Inflammatory macrophage treated with lipopolysaccharide for 4 hours (primary cell): ENCODE results near the gene PDXDC1.
A peak's percentile ranks its signal among the peaks of the same experiment; 100 is the strongest.
"Not testable (repeated sequence)": the region's sequence is repeated elsewhere in the genome, so short reads cannot be mapped to it uniquely, and the experiment has no call there.

Experiments used
- DNase-seq: peaks from one replicate; pipeline ENCODE4 v3.0.0-alpha.2; 2020

PDXDC1 gene

DNA sequence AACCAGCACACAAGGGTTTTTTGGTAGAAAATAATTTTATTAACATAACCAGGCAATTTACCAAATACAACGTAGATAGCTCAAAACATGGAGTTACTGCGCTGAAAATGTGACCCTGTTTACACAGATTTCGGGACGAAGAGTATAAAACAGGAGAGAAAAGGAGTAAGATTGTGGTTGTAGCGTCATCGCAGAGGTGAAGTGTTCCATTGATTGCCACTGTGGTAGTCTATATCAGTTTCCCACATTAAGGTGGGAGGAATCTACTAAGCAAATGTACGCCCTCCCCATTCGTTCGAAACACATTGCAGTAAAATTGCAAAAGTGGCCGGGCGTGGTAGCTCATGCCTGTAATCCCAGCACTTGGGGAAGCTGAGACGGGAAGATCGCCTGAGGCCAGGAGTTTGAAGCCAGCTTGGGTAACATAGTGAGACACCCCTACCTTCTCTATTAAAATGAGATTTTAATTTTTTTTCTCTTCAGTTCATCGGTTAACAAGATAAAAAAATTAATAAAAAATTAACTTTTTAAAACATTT, 972 bp upstream of the PDXDC1 start:
- not testable (repeated sequence) for DNase-seq

DNA sequence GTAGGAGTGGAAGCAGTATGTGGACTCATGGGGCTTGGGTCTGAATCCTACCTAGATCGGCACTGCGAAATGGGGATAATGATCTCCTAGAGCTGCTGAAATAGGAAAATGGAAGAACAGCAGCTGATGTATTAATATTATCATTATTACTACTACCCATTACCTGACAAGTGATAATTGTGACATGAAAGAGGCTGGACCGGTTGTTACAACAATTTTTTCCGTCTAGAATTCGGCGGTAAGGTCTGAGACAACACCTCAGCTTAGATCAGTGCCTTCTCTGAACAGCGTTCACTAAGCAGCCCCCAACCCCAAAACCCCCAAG, 533 bp upstream of the PDXDC1 start:
- DNase-seq: not testable (repeated sequence)

DNA sequence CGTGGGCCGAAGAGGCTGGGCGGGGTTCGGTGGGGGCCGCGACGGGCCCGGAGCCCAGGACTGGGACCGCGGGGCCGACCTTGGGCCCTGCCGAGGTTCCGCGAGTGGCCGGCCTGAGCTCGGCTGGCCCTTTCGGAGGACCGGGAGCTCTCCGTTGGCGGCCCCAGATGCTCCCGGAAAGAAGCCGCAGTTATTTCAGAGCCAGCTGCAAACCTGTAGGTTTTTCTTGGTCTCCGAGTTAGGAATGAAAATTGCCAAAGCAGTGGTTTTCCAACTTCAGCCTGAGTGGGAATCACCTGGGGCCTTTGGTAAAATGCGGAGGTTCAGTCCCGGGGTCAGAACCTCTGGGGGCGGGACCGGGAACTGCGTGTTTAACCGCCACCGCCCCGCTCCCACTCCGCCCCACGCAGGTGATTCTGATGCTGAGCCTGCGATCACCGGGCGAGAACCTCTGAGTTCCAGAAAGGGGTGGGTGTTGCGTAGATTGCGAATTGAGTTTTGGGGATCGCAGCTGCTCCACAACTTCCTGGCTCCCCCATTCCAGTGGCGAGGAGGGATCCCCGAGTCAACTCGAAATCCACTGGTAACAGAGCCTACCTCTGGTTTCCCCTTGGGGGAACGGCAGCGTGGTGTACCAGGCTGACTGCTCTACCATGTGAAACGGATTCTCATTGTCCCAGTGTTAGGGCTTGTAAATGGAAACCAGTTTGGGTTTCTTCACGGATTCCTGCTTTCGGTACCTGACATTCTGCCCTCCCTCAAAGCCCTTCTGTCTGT, 780 bp downstream of the PDXDC1 start:
- peak; percentile 14 for DNase-seq

DNA sequence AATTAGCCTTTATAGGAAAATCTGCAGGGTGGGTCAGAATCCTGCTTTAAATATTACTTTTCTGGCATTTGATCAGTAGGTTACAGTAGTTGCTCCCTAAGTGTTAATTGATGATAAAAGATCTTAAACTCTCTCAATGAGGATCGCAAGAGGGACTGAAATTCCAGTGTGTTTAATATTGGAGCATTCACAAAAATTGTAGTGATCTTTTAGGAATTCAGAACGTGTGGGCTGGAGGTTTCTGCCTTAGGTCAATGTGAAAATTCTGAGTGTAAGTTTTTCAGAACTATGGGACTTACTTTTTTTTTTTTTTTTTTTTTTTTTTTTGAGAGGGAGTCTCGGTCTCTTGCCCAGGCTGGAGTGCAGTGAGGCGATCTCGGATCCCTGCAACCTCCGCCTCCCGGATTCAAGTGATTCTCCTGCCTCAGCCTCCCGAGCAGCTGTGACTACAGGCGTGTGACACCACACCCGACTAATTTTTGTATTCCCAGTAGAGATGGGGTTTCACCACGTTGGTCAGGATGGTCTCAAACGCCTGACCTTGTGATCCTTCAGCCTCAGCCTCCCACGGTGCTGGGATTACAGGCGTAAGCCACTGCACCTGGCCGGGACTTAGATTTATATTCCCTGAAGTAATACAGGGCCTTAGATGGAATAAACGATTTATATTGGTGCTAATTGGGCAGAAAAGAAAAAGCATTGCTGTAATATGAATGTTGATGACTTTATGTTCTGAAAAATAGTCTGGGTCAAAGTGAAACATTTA, 2.3 kb downstream of the PDXDC1 start:
- not testable (repeated sequence) for DNase-seq

DNA sequence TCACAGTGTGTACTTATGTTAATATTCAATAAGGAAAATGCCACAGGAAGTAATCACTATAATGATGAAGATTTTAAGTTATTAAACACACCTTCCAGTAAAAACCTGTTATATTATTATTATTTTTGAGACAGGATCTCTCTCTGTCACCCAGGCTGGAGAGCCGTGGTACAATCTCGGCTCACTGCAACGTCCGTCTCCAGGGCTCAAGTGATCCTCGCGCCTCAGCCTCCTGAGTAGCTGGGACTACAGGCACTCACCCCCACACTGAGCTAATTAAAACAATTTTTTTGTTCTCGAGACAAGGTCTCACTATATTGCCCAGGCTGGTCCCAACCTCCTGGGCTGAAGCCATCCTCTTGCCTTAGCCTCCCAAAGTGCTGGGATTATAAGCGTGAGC, 3.5 kb downstream of the PDXDC1 start:
- not testable (repeated sequence) for DNase-seq

DNA sequence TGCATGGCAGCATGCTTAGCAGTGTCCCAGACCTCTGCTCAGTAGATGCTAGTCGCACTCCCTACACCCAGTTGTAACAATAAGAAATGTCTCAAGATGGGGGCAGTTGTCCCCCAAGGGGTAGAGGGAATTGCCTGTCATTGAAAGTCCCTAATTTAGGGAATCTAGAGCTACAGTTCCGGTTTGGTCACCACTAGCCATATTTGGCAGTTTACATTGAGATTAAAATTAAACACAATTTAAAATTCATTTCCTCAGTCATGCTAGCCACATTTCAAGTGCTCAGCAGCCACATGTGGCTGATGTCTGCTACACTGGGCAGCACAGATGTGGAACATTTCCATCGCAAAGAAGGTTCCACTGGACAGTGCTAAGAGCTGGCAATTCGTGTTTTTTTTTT, 4.1 kb downstream of the PDXDC1 start:
- not testable (repeated sequence) for DNase-seq

DNA sequence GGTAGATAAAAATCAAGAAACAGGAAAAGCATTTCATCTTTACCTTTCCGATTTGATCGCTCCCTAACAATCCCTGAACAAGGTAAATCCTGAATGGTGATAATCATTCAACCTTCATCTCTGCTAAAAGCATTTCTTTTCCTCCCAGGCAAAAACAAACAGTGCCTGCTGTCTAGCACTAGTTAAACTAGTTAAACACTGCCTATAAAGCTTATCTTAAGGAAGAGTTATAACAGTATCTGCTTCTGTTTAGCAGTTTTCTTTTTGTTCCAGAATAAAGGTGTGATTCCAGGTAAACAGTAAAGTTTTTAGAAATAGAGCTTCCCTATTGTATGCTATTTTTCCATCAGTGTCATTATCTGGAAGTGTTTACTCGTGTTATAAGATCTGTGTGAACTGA, 6.4 kb downstream of the PDXDC1 start:
- not testable (repeated sequence) for DNase-seq

DNA sequence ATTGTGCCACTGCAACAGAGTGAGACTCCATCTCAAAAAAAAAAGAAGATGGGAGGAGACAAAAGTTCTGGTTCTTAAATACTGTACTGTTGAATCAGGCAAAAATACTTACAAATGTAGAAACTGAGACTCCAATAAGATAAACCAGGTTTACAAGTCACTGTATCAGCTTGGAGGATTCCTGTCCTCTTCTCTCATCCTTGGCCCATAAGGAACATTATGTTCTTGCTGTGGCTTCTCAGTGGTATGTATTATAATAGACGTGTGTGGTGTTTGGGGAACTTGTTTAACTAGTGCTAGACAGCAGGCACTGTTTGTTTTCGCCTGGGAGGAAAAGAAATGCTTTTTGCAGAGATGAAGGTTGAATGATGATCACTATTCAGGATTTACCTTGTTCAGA, 7.7 kb downstream of the PDXDC1 start:
- DNase-seq: not testable (repeated sequence)

DNA sequence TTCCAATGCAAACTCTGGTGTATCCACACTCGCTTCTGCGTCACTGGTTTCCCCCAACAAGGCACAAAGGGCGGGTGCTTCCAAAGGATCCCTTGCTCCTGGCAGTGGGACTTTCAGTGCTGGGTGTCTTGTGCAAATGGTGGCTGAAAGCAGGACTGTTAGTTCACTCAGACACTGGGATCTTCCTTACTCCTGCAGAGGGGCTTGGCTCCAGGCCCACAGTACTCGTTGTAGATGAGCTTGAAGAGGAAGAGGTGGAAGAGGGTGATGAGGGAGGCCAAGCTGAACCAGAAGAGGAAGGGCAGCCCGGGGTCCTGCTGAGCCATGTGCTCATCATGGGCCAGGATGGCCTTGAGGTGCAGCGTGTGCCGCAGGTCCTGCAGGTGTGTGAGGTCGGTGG, 13.3 kb downstream of the PDXDC1 start:
- not testable (repeated sequence) for DNase-seq

DNA sequence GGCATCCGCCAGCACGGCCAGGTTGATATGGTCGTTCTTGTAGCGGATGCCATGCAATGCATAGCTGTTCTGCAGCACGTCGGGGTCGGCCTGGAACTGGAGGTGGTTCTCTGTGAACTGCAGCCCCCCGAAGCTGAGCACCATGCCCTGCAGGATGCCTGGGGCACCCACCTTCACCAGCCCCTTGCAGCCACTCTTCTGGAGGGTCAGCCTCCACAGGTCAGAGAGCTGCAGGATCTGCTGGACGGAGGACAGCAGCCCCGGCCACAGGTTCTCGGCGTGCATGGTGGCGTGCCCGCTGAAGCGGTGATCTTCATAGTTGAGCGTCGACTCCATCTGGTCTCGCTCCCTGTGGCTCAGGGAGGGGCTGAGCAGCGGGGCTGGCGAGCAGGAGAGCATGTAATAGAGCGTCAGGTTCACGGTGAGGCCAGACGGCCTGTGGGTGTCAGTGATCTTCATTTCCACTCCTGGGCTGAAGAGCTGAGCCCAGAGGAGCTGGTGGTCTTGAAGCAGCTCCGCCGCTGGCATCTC, 13.9 kb downstream of the PDXDC1 start:
- not testable (repeated sequence) for DNase-seq

DNA sequence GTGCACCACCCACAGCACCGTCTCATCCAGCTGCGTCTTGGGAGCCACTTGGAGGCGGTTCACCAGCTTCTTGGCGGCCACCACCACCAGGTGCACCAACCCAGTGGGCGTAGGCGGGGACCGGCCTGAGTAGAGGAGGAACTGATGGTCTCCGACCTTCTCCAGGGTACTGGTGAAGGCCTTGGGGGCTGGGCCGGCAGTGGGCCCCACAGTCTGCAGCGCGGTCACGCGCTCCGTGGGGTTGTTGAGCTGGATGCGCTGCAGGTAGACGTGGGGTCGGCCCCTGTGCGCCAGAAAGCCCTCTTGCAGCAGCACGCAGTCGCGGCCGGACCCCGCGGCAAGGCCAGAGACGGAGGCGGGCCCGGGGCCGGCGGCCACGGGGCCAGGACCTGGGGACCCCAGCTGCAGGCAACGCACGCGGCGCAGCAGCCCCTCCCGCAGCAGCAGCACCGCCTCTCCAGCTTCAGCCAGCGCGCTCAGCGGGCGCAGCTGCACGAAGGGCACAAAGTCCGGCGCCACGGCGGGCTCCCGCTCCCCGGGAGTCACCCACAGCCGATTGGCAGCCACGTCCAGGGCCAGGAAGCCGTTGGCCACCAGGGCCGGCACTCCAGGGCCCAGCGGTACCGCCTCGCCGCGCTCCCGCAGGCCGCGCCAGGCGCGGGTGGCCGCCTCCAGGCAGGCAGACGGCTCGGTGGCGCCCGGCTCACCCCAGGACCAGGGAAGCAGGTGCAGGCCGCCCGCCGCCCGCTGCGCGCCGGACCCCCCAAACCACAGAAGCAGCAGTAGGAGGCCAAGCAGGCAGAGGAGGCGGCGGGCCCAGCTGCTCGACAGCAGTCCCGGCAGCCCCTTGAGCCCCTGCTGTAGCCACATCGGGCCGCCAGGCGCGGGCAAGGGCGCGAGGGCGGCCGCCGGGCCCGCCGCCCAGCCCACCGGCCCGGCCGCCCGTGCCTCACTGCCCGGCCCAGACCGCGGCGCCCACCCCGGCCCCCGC, 14.8 kb downstream of the PDXDC1 start:
- DNase-seq: not testable (repeated sequence)

DNA sequence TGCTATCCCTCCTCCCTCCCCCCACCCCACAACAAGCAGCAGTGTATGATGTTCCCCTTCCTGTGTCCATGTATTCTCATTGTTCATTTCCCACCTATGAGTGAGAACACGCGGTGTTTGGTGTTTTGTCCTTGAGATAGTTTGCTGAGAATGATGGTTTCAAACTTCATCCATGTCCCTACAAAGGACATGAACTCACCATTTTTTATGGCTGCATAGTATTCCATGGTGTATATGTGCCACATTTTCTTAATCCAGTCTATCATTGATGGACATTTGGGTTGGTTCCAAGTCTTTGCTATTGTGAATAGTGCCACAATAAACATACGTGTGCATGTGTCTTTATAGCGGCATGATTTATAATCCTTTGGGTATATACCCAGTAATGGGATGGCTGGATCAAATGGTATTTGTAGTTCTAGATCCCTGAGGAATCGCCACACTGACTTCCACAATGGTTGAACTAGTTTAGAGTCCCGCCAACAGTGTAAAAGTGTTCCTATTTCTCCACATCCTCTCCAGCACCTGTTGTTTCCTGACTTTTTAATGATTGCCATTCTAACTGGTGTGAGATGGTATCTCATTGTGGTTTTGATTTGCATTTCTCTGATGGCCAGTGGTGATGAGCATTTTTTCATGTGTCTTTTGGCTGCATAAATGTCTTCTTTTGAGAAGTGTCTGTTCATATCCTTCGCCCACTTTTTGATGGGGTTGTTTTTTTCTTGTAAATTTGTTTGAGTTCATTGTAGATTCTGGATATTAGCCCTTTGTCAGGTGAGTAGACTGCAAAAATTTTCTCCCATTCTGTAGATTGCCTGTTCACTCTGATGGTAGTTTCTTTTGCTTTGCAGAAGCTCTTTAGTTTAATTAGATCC, 18.7 kb downstream of the PDXDC1 start:
- not testable (repeated sequence) for DNase-seq

DNA sequence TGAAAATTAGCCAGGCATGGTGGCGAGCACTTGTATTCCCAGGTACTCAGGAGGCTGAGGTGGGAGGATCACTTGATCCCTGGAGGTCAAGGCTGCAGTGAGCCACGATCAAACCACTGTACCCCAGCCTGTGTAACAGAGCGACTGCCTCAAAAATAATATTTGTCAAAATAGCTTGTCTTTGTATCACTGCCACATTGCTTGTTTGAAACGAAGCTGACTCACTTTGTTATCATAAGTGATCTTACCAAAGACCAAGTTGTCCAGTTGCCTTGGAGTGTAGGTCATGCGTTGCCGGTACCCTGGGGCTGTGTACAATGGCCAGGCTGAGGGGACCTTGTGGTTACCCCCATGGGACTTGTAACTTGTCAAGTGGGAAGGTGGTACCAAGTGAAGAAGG, 21.9 kb downstream of the PDXDC1 start:
- DNase-seq: not testable (repeated sequence)

DNA sequence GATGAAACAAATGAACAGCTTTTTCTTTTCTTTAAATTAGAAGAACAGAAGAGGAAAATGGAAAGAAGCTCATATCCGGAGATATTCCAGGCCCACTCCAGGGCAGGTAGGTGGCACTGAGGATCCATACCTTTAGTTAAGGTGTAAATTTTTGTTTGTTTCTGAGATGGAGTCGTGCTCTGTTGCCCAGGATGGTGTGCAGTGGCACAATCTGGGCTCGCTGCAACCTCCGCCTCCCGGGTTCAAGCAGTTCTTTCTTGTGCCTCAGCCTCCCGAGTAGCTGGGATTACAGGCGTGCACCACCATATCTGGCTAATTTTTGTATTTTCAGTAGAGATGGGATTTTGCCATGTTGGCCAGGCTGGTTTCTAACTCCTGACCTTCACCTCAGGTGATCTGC, 23.5 kb downstream of the PDXDC1 start:
- DNase-seq: not testable (repeated sequence)

DNA sequence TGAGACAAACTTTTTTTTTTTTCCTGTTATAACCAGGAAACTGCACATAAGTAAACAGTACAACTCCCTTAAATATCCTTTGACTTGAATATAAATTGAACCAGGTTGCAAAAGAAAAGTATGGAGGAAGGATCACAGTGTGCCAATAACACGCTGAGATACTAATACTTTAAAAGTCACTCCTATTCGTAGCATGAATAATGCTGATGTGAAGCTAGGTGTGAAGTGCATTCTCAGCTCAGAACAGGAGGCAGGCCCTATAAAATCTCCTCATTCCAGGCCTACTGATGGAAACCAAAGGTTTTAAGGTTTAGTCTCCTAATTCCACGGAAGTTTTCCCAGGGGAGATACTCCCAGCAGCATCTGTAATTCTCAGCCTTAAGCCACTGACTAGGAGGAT, 25.0 kb downstream of the PDXDC1 start:
- DNase-seq: not testable (repeated sequence)

DNA sequence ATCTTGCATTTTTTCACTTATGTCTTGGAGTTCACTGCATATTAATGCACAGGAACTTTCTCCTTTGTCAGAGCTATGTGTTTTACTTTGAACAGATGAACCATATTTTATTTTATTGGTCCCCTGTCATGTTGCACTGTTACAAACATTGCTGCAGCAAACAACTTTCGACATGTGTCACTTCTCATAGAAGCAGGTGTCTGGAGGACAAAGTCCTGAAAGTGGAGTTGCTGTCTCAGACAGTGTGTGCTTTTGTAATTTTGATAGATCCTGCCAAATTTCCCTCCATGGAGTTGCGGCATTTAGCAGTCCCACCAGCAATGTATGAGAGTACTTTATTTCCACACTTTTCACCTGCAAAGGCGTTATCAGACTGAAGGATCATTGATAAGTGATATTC, 27.6 kb downstream of the PDXDC1 start:
- not testable (repeated sequence) for DNase-seq

DNA sequence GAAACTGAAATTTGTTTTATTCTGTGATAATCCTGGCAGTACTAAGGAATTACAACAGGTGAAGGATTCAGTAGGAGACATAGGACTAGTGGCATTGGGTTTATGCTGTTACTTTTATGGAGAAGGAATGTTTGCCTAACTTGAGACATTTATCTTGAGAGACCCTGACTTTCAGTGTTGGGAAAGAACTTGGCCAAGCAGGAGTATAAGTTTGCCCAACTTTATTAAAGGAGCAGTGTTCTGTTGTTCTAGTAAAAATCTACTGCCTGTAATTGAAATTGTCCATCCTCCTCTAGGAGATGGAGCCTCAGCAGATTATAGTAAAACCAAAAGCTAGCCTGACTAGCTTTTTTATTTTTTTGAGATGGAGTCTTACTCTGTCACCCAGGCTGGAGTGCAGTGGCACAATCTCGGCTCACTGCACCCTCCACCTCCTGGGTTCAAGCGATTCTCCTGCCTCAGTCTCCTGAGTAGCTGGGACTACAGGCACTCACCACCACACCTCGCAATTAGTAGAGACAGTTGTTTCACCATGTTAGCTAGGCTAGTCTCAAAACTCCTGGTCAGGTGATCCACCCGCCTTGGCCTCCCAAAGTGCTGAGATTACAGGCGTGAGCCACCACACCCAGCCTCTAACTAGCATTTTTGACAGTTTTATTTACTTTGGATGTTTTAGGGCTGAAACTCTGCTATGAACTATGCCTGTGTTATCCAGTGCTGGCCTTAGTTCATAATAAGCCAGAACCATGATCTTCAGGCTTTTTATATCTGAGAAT, 30.7 kb downstream of the PDXDC1 start:
- not testable (repeated sequence) for DNase-seq

DNA sequence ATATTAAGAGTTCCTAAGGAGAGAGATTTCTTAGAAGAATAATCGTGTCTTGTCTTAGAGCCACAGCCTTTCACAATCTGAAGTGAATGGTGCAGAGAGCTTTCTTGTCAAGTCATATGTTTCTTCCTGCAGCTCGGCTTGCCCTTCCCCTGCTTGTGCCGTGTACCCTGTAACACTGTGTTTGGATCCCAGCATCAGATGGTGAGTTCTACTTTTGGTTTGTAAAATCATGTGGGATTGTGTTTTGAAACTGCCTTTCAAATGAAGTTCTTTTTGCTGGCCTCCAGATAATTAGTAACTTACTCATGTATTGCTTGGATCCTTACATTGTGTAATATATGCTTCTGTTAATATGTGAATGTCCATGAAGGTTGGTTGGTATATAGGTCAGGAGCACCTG, 33.8 kb downstream of the PDXDC1 start:
- peak; percentile 62 for DNase-seq

DNA sequence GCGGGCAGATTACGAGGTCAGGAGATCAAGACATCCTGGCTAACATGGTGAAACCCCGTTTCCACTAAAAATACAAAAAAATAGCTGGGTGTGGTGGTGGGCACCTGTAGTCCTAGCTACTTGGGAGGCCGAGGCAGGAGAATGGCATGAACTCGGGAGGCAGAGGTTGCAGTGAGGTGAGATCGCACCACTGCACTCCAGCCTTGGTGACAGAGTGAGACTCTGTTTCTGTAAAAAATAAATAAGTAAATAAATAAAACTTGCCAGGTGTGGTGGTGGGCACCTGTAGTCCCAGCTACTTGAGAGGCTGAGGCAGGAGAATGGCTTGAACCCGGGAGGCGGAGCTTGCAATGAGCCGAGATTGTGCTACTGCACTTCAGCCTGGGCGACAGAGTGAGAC, 38.1 kb downstream of the PDXDC1 start:
- not testable (repeated sequence) for DNase-seq

DNA sequence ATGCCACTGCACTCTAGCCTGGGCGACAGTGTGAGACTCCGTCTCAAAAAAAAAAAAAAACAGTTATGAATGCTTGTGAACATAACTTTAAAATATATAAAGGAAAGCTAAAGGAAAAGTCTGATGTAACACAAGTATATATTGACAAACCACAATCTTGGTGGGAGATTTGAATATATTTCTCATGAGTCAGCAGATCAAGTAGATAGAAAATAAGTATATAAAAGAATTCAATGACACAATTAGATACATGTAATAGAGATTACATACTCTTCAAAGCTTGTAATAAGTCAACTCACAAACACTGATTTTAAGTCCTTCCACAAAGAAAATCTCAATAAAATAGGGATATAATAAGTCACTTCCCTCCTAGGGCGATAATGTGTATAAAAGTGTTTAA, 40.8 kb downstream of the PDXDC1 start:
- DNase-seq: not testable (repeated sequence)

DNA sequence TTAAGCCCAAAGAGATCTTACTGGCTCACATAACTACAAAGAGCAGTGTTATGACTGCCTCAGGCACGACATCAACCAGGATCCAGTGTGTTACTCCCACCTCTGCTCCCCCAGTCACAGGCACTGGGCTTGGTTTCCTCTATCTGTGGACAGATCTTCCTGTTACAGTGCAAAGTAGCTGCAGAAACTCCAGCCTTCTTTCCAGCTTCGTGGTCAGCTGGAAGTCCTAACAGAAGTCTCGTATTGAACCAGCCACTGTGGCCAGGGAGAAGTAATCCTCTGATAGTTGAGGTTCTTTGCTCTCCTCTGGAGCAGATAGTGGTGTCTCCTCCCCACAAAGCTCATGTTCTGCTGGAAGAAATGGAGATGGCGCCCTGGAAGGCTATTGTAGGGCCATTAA, 41.5 kb downstream of the PDXDC1 start:
- peak; percentile 44 for DNase-seq
